HepG2 (cell line): ENCODE results near the gene TMEM198. TPM values are rescaled to one million over a fixed set of nuclear protein-coding genes. Genes with fewer than 3 reads are reported as not detected.

Experiments used
- CBFB ChIP-seq: sonication (generic); formaldehyde crosslinking; IDR thresholded peaks from 2 replicates; pipeline ENCODE4 v1.4.0; 2020; ENCODE audit warnings: missing genetic modification reagents
- ELF3 ChIP-seq: IDR thresholded peaks from 2 replicates; pipeline ENCODE4 v1.6.1; 2016; ENCODE audit warnings: missing genetic modification reagents, missing compliant biosample characterization
- ERF ChIP-seq: IDR thresholded peaks from 2 replicates; pipeline ENCODE4 v1.6.1; 2018; ENCODE audit warnings: missing biosample characterization, missing genetic modification reagents
- GPN1 ChIP-seq: sonication (generic); formaldehyde crosslinking; IDR thresholded peaks from 2 replicates; pipeline ENCODE4 v1.5.1; 2020; ENCODE audit warnings: missing genetic modification reagents, borderline replicate concordance
- HOXA7 ChIP-seq: sonication (generic); formaldehyde crosslinking; IDR thresholded peaks from 2 replicates; pipeline ENCODE4 v1.8.1; 2022; ENCODE audit warnings: mild to moderate bottlenecking, missing genetic modification reagents, moderate library complexity
- HOXD1 ChIP-seq: sonication (generic); formaldehyde crosslinking; IDR thresholded peaks from 2 replicates; pipeline ENCODE4 v1.5.0; 2020; ENCODE audit warnings: missing genetic modification reagents
- KDM1A ChIP-seq: IDR thresholded peaks from 2 replicates; pipeline ENCODE4 v1.6.1; 2016; ENCODE audit warnings: missing compliant biosample characterization
- MYPOP ChIP-seq: sonication (generic); formaldehyde crosslinking; IDR thresholded peaks from 2 replicates; pipeline ENCODE4 v1.8.1; 2023; ENCODE audit warnings: mild to moderate bottlenecking, moderate library complexity, missing genetic modification reagents
- RXRA ChIP-seq: sonication (generic); formaldehyde crosslinking; IDR thresholded peaks from 2 replicates; pipeline ENCODE4 v1.5.1; 2020; ENCODE audit warnings: missing genetic modification reagents
- TEAD3 ChIP-seq: optimal IDR thresholded peaks from 2 replicates; pipeline ENCODE3; 2016; ENCODE audit warnings: borderline replicate concordance
- ZBTB4 ChIP-seq: sonication (generic); formaldehyde crosslinking; IDR thresholded peaks from 2 replicates; pipeline ENCODE4 v1.4.0; 2020; ENCODE audit warnings: missing genetic modification reagents, mild to moderate bottlenecking, borderline replicate concordance
- ZNF431 ChIP-seq: sonication (generic); formaldehyde crosslinking; IDR thresholded peaks from 2 replicates; pipeline ENCODE4 v1.9.0; 2022; ENCODE audit warnings: missing genetic modification reagents, low read depth, mild to moderate bottlenecking, borderline replicate concordance
- ZNF44 ChIP-seq: sonication (generic); formaldehyde crosslinking; IDR thresholded peaks from 2 replicates; pipeline ENCODE4 v1.5.1; 2020; ENCODE audit warnings: mild to moderate bottlenecking, missing genetic modification reagents
- polyA plus RNA-seq, 8 experiments: library from polyadenylated mRNA; depleted of rRNA in 3 of 8; stranded (reverse) in 7 of 8; unstranded in 1 of 8; fragments of >200 nt; fragmentation: Illumina TruSeq in 4 of 8; extraction: Trizol in 4 of 8; gene quantifications; 2 replicates each; pipeline versions ENCODE4 v1.2.1 to v1.2.3, GENCODE V29; 2011 to 2016; ENCODE audit warnings: low read depth in 4 of 8, missing spikeins in 1 of 8, mixed read lengths in 1 of 8; ENCODE audit not compliant: insufficient read depth in 1 of 8
- total RNA-seq, 5 experiments: library from RNA; depleted of rRNA; stranded (reverse); fragments of >200 nt; fragmentation: Illumina TruSeq; extraction: Trizol; gene quantifications; 2 replicates each; pipeline ENCODE4 v1.2.3, GENCODE V29; 2016; ENCODE audit warnings: low read depth in 1 of 5
- TF ChIP-seq, protein P1 (sequence below), 2 experiments: sonication (generic) in 1 of 2; formaldehyde crosslinking in 1 of 2; IDR thresholded peaks; 2 replicates each; pipeline versions ENCODE4 v1.6.1 to v1.9.0; 2014 to 2022; ENCODE audit warnings: antibody characterized with exemption in 1 of 2, borderline replicate concordance in 1 of 2, inconsistent platforms in 1 of 2, low read depth in 1 of 2, missing genetic modification reagents in 1 of 2
- TF ChIP-seq, protein P2 (sequence below): sonication (generic); formaldehyde crosslinking; IDR thresholded peaks from 2 replicates; pipeline ENCODE4 v1.4.0; 2020; ENCODE audit warnings: mild to moderate bottlenecking, missing genetic modification reagents

Gene TMEM198
- total and polyA plus RNA-seq, 2 of the 13 experiments (the other 11 are each of a cell fraction or from before 2014, with no cell fraction given), result 17.3 to 23.5 TPM

DNA sequence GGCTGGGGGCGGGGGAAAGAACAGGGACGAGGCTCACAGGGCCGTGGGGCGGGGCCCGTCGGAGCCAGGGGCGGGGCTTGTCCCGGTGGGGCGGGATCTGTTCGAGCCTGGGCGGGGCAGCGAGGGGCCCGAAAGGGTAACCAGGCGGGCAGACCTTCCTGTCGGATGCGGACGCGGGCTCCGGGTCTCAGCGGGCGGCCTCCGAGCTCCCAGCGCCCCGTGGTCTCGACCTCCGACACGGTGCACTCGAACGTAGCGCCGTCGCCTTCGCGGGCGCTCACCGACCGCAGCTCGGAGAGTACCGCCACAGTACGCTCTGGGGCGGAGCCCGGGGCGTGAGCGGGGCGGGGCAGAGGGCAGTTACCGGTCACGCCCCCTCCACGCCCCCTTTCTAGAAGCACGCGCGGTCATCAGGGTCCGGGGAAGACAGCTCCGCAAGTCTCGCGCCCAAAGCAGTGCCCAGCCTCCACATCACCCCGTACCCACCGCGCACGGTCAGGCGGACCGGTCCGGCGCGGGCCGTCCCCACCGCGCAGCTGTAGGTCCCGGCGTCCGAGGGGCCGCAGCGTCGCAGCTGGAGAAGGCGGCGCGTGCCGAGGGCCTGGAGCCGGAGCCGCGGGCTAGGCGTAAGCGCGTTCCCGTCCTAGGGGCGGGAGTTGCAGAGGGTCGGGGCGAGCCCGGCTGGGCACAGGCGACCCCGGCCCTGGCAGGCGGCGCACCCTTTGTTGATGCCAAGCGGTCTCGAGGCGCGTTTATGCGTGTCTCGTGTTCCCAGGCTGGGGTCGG lies 8.7 kb downstream of the TMEM198 start (continued):
- TF ChIP-seq MYPOP (CRISPR knock-in tag), result 0 out of 2 replicates have a peak, but pooled peaks have one; percentile 67
- no peak; the same call in 1 of the 2 replicates for TF ChIP-seq RXRA (CRISPR knock-in tag)
- TF ChIP-seq CBFB, result peak; percentile 68
- TF ChIP-seq, protein P1, sequence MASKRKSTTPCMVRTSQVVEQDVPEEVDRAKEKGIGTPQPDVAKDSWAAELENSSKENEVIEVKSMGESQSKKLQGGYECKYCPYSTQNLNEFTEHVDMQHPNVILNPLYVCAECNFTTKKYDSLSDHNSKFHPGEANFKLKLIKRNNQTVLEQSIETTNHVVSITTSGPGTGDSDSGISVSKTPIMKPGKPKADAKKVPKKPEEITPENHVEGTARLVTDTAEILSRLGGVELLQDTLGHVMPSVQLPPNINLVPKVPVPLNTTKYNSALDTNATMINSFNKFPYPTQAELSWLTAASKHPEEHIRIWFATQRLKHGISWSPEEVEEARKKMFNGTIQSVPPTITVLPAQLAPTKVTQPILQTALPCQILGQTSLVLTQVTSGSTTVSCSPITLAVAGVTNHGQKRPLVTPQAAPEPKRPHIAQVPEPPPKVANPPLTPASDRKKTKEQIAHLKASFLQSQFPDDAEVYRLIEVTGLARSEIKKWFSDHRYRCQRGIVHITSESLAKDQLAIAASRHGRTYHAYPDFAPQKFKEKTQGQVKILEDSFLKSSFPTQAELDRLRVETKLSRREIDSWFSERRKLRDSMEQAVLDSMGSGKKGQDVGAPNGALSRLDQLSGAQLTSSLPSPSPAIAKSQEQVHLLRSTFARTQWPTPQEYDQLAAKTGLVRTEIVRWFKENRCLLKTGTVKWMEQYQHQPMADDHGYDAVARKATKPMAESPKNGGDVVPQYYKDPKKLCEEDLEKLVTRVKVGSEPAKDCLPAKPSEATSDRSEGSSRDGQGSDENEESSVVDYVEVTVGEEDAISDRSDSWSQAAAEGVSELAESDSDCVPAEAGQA (IDR thresholded peaks at IDR 0.05; ENCODE audit: low read depth), result peak; percentile 11; the same call in 1 of the 2 replicates
- TF ChIP-seq, protein P1 (CRISPR knock-in tag; IDR thresholded peaks at IDR 0.05; ENCODE audit: borderline replicate concordance), result no peak
- TF ChIP-seq HOXD1, result no peak; the same call in 1 of the 2 replicates
- no peak for TF ChIP-seq GPN1 (CRISPR knock-in tag)
- peak; percentile 8 for TF ChIP-seq TEAD3 (CRISPR knock-in tag)
- TF ChIP-seq, protein P2, sequence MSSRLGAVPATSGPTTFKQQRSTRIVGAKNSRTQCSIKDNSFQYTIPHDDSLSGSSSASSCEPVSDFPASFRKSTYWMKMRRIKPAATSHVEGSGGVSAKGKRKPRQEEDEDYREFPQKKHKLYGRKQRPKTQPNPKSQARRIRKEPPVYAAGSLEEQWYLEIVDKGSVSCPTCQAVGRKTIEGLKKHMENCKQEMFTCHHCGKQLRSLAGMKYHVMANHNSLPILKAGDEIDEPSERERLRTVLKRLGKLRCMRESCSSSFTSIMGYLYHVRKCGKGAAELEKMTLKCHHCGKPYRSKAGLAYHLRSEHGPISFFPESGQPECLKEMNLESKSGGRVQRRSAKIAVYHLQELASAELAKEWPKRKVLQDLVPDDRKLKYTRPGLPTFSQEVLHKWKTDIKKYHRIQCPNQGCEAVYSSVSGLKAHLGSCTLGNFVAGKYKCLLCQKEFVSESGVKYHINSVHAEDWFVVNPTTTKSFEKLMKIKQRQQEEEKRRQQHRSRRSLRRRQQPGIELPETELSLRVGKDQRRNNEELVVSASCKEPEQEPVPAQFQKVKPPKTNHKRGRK (CRISPR knock-in tag), result no peak
- TF ChIP-seq HOXA7 (CRISPR knock-in tag), result no peak
- no peak for TF ChIP-seq KDM1A (CRISPR knock-in tag)
- TF ChIP-seq ELF3 (CRISPR knock-in tag), result no peak; the same call in 1 of the 2 replicates
- no peak for TF ChIP-seq ERF (CRISPR knock-in tag)
- peak; percentile 47 for TF ChIP-seq ZBTB4
- peak; percentile 84; the same call in 1 of the 2 replicates for TF ChIP-seq ZNF431 (CRISPR knock-in tag)
- peak; percentile 47; the same call in 1 of the 2 replicates for TF ChIP-seq ZNF44 (CRISPR knock-in tag)
